ENCODE data around the gene FBXL3.

Gene FBXL3

GRCh38 chr13:76983676-76984075 is 43.3 kb downstream of the FBXL3 start:
- no peaks in the 10 kb centered on the region for H3K9me3 Mint-ChIP-seq

GRCh38 chr13:76982061-76982460 is 44.9 kb downstream of the FBXL3 start:
- Mint-ChIP-seq H3K9me3 (no peaks in the 10 kb centered on the region), H3K36me3 (ENCODE audit: low read depth) (no peaks in the 10 kb centered on the region), H3K27ac (no peak overlapping the region), H3K27me3 (ENCODE audit: low read depth, poor library complexity) (peaks cover 52% of the 10 kb centered on the region), H3K4me3 (no peak overlapping the region), H3K4me1 (no peaks in the 10 kb centered on the region)
- TF ChIP-seq, protein P1, sequence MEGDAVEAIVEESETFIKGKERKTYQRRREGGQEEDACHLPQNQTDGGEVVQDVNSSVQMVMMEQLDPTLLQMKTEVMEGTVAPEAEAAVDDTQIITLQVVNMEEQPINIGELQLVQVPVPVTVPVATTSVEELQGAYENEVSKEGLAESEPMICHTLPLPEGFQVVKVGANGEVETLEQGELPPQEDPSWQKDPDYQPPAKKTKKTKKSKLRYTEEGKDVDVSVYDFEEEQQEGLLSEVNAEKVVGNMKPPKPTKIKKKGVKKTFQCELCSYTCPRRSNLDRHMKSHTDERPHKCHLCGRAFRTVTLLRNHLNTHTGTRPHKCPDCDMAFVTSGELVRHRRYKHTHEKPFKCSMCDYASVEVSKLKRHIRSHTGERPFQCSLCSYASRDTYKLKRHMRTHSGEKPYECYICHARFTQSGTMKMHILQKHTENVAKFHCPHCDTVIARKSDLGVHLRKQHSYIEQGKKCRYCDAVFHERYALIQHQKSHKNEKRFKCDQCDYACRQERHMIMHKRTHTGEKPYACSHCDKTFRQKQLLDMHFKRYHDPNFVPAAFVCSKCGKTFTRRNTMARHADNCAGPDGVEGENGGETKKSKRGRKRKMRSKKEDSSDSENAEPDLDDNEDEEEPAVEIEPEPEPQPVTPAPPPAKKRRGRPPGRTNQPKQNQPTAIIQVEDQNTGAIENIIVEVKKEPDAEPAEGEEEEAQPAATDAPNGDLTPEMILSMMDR (IDR thresholded peaks at IDR 0.05), result no peak
- no peak for DNase-seq

More at GRCh38 chr13:76983676-76984075, 43.3 kb downstream of the FBXL3 start:
- H3K4me3 Mint-ChIP-seq, result no peak overlapping the region
- H3K27ac Mint-ChIP-seq, result no peak overlapping the region
- TF ChIP-seq, protein P1 (IDR thresholded peaks at IDR 0.05), result no peak
- DNase-seq, result no peak
- H3K36me3 Mint-ChIP-seq (ENCODE audit: low read depth), result no peaks in the 10 kb centered on the region
- H3K4me1 Mint-ChIP-seq, result no peaks in the 10 kb centered on the region
- H3K27me3 Mint-ChIP-seq (ENCODE audit: low read depth, poor library complexity), result peaks cover 59% of the 10 kb centered on the region

GRCh38 chr13:76980075-76980718 is 46.8 kb downstream of the FBXL3 start:
- H3K27me3 Mint-ChIP-seq (ENCODE audit: low read depth, poor library complexity), result peaks cover 35% of the 10 kb centered on the region
- no peaks in the 10 kb centered on the region for H3K9me3 Mint-ChIP-seq

GRCh38 chr13:76976929-76977328 is 50.0 kb downstream of the FBXL3 start:
- H3K27me3 Mint-ChIP-seq (ENCODE audit: low read depth, poor library complexity), result peaks cover 25% of the 10 kb centered on the region
- TF ChIP-seq, protein P1 (IDR thresholded peaks at IDR 0.05), result no peak
- DNase-seq, result no peak
- no peak overlapping the region for H3K27ac Mint-ChIP-seq
- peaks cover 5% of the 10 kb centered on the region for H3K9me3 Mint-ChIP-seq
- peaks cover 16% of the 10 kb centered on the region for H3K4me1 Mint-ChIP-seq
- H3K36me3 Mint-ChIP-seq (ENCODE audit: low read depth), result no peaks in the 10 kb centered on the region
- no peak overlapping the region for H3K4me3 Mint-ChIP-seq

More at GRCh38 chr13:76980075-76980718, 46.8 kb downstream of the FBXL3 start:
- H3K4me3 Mint-ChIP-seq, result no peak overlapping the region
- H3K36me3 Mint-ChIP-seq (ENCODE audit: low read depth), result no peaks in the 10 kb centered on the region
- H3K4me1 Mint-ChIP-seq, result peaks cover 6% of the 10 kb centered on the region
- no peak overlapping the region for H3K27ac Mint-ChIP-seq
- peak; percentile 96 for DNase-seq
- TF ChIP-seq, protein P1 (IDR thresholded peaks at IDR 0.05), result peak; percentile 95

GRCh38 chr13:76976490-76976889 is 50.5 kb downstream of the FBXL3 start:
- peaks cover 20% of the 10 kb centered on the region for H3K27me3 Mint-ChIP-seq (ENCODE audit: low read depth, poor library complexity)
- H3K4me1 Mint-ChIP-seq, result peaks cover 16% of the 10 kb centered on the region
- no peak overlapping the region for H3K27ac Mint-ChIP-seq
- H3K36me3 Mint-ChIP-seq (ENCODE audit: low read depth), result no peaks in the 10 kb centered on the region
- no peak for DNase-seq
- TF ChIP-seq, protein P1 (IDR thresholded peaks at IDR 0.05), result no peak
- peaks cover 5% of the 10 kb centered on the region for H3K9me3 Mint-ChIP-seq
- no peak overlapping the region for H3K4me3 Mint-ChIP-seq

DNA sequence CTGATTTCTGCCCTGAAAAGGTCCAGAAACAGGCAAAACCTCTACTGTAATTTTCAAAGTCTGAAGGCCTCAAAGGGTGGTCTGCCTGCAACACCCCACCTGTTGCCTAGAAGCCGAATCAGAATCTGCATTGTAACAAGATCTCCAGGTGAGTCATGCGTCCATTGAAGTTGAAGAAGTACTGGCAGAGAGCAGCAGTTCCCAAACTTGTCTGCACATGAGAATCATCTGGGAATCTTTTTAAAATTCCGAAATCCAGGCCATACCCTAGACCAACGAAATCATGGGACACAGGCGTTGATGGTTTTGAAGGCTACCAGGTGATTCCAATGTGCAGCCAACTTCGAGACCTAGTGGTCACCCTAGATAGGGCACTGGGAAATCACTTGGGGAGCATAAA is 51.1 kb downstream of the FBXL3 start:
- H3K27ac Mint-ChIP-seq, result no peak overlapping the region
- TF ChIP-seq, protein P1 (IDR thresholded peaks at IDR 0.05), result no peak
- H3K4me3 Mint-ChIP-seq, result no peak overlapping the region
- peaks cover 14% of the 10 kb centered on the region for H3K27me3 Mint-ChIP-seq (ENCODE audit: low read depth, poor library complexity)
- H3K4me1 Mint-ChIP-seq, result peaks cover 16% of the 10 kb centered on the region
- H3K9me3 Mint-ChIP-seq, result peaks cover 5% of the 10 kb centered on the region
- DNase-seq, result no peak
- no peaks in the 10 kb centered on the region for H3K36me3 Mint-ChIP-seq (ENCODE audit: low read depth)

Measured in nephron progenitor cell (in vitro differentiated cells).